Pancreas (tissue), 10 donors: ENCODE data around the gene TNN. TPM values are rescaled to one million over a fixed set of nuclear protein-coding genes. Genes with fewer than 3 reads are reported as not detected.
A peak's percentile ranks its signal among the peaks of the same experiment; 100 is the strongest.
"Not testable (repeated sequence)": the region's sequence is repeated elsewhere in the genome, so short reads cannot be mapped to it uniquely, and the experiment has no call there.

Experiments
- ATAC-seq, 4 donors: fragments of 200-7000 bp; cut with Tn5 transposase; one replicate each; pipeline versions ENCODE4 v1.8.0 to v1.9.1; 2020; ENCODE audit warnings: mild to moderate bottlenecking in 4 of 4, moderate library complexity in 4 of 4
- DNase-seq, 6 donors: peaks; one replicate each; pipeline ENCODE4 v3.0.0-alpha.2; 2020
- FAIRE-seq: peaks from 2 replicates; lab custom pipeline; 2012; peaks lifted over from hg19 to GRCh38; lab: Jason Lieb, UNC
- H3K27ac ChIP-seq, 4 donors: fragments of 200-600 bp; sonication (generic); 1 replicate in 3 of 4; 2 replicates in 1 of 4; pipeline versions ENCODE4 v1.5.0 to v1.8.0; 2020
- H3K27me3 ChIP-seq, 4 donors: fragments of 200-600 bp; one replicate each; pipeline ENCODE4 v1.8.0; 2021
- H3K36me3 ChIP-seq, 3 donors: fragments of 200-600 bp; sonication (generic) in 1 of 3; one replicate each; pipeline versions ENCODE4 v1.5.0 to v1.8.0; 2020 to 2021
- H3K4me1 ChIP-seq, 3 donors: fragments of 200-600 bp; one replicate each; pipeline ENCODE4 v1.8.0; 2021
- H3K4me3 ChIP-seq, 4 donors: fragments of 200-600 bp; sonication (generic) in 2 of 4; one replicate each; pipeline versions ENCODE4 v1.5.0 to v1.8.0; 2020 to 2021
- H3K9me3 ChIP-seq, 4 donors: fragments of 200-600 bp; one replicate each; pipeline ENCODE4 v1.8.0; 2021
- CTCF ChIP-seq, 4 donors: fragments of 200-600 bp; sonication (generic) in 3 of 4; IDR thresholded peaks; one replicate each; pipeline versions ENCODE4 v1.5.0 to v1.8.0; 2021; ENCODE audit warnings: antibody characterized with exemption in 4 of 4
- WGBS, 2 donors: extraction: QIAGEN DNeasy Blood & Tissue Kit; methylation state at CpG; one replicate each; pipeline ENCODE4 v1.1.7; 2013; 5-methylcytosine and 5-hydroxymethylcytosine counted together
- intact Hi-C, 3 donors: fragments of 100-400 bp; cut with DNase I; formaldehyde crosslinking; loops; one replicate each; pipeline versions ENCODE4 v1.11.1 to v1.14.2; 2022
- polyA plus RNA-seq, 2 donors: library from polyadenylated mRNA; stranded (reverse); fragments of 200-250 nt; gene quantifications; one replicate each; pipeline ENCODE4 v1.2.3, GENCODE V29; 2013
- total RNA-seq, 6 donors: library from RNA; stranded (reverse); fragmentation: NEBNext Ultra II Directional in 4 of 6; extraction: Animal tissue kit (Norgen Biotek cat#: 25700) in 4 of 6; gene quantifications; one replicate each; pipeline versions ENCODE4 v1.2.1 to v1.2.4, GENCODE V29; 2021 to 2023
- donor health status: healthy with polysubstance abuse.
- donor health status: DM: no; HTN: no; CAD: no; lungs with moderate emphysema.
- donor health status: DM: no; HTN: no; CAD: no.
- donor health status: control.
- donor health status: control.
- donor health status: Bipolar disorder and iron deficiency.
- donor health status: DM: yes; HTN: yes; CAD: no.
- donor health status: DM: no; HTN: no; CAD: no.
- donor health status: DM: no; HTN: no; CAD: no.
- donor health status: DM: yes; HTN: yes; CAD: no.

The TNN gene
- total and polyA plus RNA-seq, 8 donors: 0.05 to 0.09 (median 0.07) TPM; not detected in 4

GRCh38 chr1:175037416-175037815, 30.2 kb upstream of the TNN start:
- H3K9me3 ChIP-seq: no peaks in the 10 kb centered on the region
- no peak overlapping the region for H3K4me3 ChIP-seq
- intact Hi-C loops: no loop called here
- FAIRE-seq: no peak
- no peak for TF ChIP-seq CTCF (IDR thresholded peaks at IDR 0.05)
- H3K27me3 ChIP-seq: no peaks in the 10 kb centered on the region
- WGBS, 2 donors: 48 to 52% methylated on average over 7 of the region's 7 CpGs
- no peak for ATAC-seq
- DNase-seq: no peak
- no peaks in the 10 kb centered on the region for H3K36me3 ChIP-seq
- no peak overlapping the region for H3K27ac ChIP-seq
- H3K4me1 ChIP-seq: no peaks in the 10 kb centered on the region

- no peak for DNase-seq
- 51 to 56% methylated on average over 4 of the region's 4 CpGs for WGBS, 2 donors
- no peak overlapping the region for H3K4me3 ChIP-seq
- intact Hi-C loops: no loop called here
- no peaks in the 10 kb centered on the region for H3K9me3 ChIP-seq
- no peak for ATAC-seq
- FAIRE-seq: no peak
- H3K27me3 ChIP-seq: no peaks in the 10 kb centered on the region
- H3K36me3 ChIP-seq: no peaks in the 10 kb centered on the region
- H3K27ac ChIP-seq: no peak overlapping the region
- H3K4me1 ChIP-seq: no peaks in the 10 kb centered on the region
- TF ChIP-seq CTCF (IDR thresholded peaks at IDR 0.05): no peak
Measured at GRCh38 chr1:175040324-175040879, 27.2 kb upstream of the TNN start.

GRCh38 chr1:175042650-175043049, 25.0 kb upstream of the TNN start:
- ATAC-seq: no peak
- H3K9me3 ChIP-seq: no peaks in the 10 kb centered on the region
- intact Hi-C loops: no loop called here
- TF ChIP-seq CTCF (IDR thresholded peaks at IDR 0.05): no peak
- H3K27me3 ChIP-seq: no peaks in the 10 kb centered on the region
- no peak for DNase-seq
- no peak overlapping the region for H3K4me3 ChIP-seq
- no peaks in the 10 kb centered on the region for H3K4me1 ChIP-seq
- 53 to 60% methylated on average over 3 of the region's 3 CpGs for WGBS, 2 donors
- FAIRE-seq: no peak
- H3K36me3 ChIP-seq: no peaks in the 10 kb centered on the region
- no peak overlapping the region for H3K27ac ChIP-seq

GRCh38 chr1:175043824-175044223, 23.8 kb upstream of the TNN start:
- Histone ChIP-seq H3K9me3 (no peaks in the 10 kb centered on the region), H3K36me3 (no peaks in the 10 kb centered on the region), H3K27ac (no peak overlapping the region), H3K27me3 (no peaks in the 10 kb centered on the region), H3K4me3 (no peak overlapping the region), H3K4me1 (no peaks in the 10 kb centered on the region)
- intact Hi-C loops: no loop called here
- FAIRE-seq: no peak
- no peak for ATAC-seq
- peak in 1 of 6 donors; percentile 42 for DNase-seq
- WGBS, 2 donors: 38 to 43% methylated on average over 19 of the region's 19 CpGs
- no peak for TF ChIP-seq CTCF (IDR thresholded peaks at IDR 0.05)

GRCh38 chr1:175044591-175044990, 23.0 kb upstream of the TNN start:
- H3K9me3 ChIP-seq, intact Hi-C loops, ATAC-seq, H3K36me3 ChIP-seq, DNase-seq, H3K27me3 ChIP-seq, H3K4me1 ChIP-seq, H3K27ac ChIP-seq, H3K4me3 ChIP-seq, FAIRE-seq: not testable (repeated sequence)
- WGBS, 2 donors: 79 to 89% methylated on average over 18 of the region's 18 CpGs
